ENCODE measurements around the gene KLF17.

The KLF17 gene

DNA sequence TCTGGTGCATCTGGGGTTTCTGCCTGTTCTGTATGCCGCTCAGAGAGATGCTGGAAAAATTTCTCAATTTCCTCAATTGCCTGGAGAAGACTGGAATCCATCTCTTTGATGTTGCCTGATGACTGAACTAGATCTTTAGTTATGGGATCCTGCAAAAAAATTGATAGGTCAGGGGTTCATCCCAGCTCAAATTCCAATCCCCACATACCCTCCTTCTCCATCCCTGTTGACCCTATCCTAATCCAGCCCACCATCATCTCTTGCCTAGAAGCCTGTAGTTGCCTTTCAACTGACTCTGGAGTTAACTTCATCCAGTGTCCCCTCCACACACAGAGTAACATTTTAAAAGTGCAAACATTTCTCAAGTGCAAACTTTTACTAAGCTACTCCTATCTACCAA lies 22.9 kb downstream of the KLF17 start, which contains the start of gene KLF18:
KLF18 (minus strand) TSS at position 101 of the 400 bp plus-strand sequence; CDS start at position 101, 0 bp downstream.
- TF ChIP-seq EP300 (IDR thresholded peaks at IDR 0.05; ENCODE audit: borderline replicate concordance) (no peak), CEBPB (IDR thresholded peaks at IDR 0.05) (no peak), CREB1 (IDR thresholded peaks at IDR 0.05; ENCODE audit: low read depth) (no peak), ZBTB7A (IDR thresholded peaks at IDR 0.05; ENCODE audit: low read depth) (no peak), USF1 (IDR thresholded peaks at IDR 0.05) (no peak), MAX (IDR thresholded peaks at IDR 0.05) (no peak), YY1 (IDR thresholded peaks at IDR 0.05; ENCODE audit: low read depth) (no peak), NFIC (IDR thresholded peaks at IDR 0.05) (no peak), TCF12 (IDR thresholded peaks at IDR 0.05; ENCODE audit: low read depth) (no peak), FOXM1 (IDR thresholded peaks at IDR 0.05; ENCODE audit: borderline replicate concordance, low read depth) (no peak), TEAD4 (IDR thresholded peaks at IDR 0.05) (no peak), RAD21 (IDR thresholded peaks at IDR 0.05; ENCODE audit: low read depth) (no peak), TAF1 (IDR thresholded peaks at IDR 0.05; ENCODE audit: low read depth) (no peak), EGR1 (IDR thresholded peaks at IDR 0.05) (no peak)
- TF ChIP-seq, protein P1, sequence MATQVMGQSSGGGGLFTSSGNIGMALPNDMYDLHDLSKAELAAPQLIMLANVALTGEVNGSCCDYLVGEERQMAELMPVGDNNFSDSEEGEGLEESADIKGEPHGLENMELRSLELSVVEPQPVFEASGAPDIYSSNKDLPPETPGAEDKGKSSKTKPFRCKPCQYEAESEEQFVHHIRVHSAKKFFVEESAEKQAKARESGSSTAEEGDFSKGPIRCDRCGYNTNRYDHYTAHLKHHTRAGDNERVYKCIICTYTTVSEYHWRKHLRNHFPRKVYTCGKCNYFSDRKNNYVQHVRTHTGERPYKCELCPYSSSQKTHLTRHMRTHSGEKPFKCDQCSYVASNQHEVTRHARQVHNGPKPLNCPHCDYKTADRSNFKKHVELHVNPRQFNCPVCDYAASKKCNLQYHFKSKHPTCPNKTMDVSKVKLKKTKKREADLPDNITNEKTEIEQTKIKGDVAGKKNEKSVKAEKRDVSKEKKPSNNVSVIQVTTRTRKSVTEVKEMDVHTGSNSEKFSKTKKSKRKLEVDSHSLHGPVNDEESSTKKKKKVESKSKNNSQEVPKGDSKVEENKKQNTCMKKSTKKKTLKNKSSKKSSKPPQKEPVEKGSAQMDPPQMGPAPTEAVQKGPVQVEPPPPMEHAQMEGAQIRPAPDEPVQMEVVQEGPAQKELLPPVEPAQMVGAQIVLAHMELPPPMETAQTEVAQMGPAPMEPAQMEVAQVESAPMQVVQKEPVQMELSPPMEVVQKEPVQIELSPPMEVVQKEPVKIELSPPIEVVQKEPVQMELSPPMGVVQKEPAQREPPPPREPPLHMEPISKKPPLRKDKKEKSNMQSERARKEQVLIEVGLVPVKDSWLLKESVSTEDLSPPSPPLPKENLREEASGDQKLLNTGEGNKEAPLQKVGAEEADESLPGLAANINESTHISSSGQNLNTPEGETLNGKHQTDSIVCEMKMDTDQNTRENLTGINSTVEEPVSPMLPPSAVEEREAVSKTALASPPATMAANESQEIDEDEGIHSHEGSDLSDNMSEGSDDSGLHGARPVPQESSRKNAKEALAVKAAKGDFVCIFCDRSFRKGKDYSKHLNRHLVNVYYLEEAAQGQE (IDR thresholded peaks at IDR 0.05; ENCODE audit: low read depth) = no peak

DNA sequence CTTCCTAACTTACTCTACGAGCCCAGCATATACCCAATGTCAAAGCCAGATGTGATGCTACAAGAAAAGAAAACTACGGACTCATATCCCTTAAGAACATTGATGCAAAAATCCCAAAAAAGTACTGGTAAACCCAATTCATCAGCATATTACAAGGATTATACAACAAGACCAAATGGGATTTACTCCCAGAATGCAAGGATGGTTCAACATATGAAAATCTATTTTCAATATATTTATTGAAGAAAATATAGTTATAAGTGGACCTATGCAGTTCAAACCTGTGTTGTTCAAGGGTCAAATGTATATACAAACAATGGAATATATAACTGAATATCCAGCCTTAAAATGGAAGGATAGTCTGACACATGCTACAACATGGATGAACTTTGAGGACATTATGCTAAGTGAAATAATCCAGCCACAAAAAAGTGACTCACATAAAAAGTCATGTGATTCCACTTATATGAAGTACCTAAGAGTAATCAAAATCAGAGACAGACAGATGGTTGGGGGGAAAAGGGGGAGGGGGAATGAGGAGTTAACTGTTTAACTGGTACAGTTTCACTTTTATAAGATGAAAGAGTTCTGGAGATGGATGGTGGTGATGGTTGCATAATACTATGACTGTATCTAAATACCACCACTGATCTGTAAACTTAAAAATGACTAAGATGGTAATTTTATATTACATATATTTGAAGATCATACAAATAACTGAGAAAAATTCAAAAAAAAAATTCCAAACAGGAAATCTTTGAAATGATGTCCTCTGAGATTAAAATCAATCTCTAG lies 26.5 kb downstream of the KLF17 start:
- no peak for TF ChIP-seq RAD21 (IDR thresholded peaks at IDR 0.05; ENCODE audit: low read depth)
- no peak for TF ChIP-seq TAF1 (IDR thresholded peaks at IDR 0.05; ENCODE audit: low read depth)
- TF ChIP-seq TCF12 (IDR thresholded peaks at IDR 0.05; ENCODE audit: low read depth) = no peak
- no peak for TF ChIP-seq EP300 (IDR thresholded peaks at IDR 0.05; ENCODE audit: borderline replicate concordance)
- no peak for TF ChIP-seq NFIC (IDR thresholded peaks at IDR 0.05)
- no peak for TF ChIP-seq CREB1 (IDR thresholded peaks at IDR 0.05; ENCODE audit: low read depth)
- no peak for TF ChIP-seq USF1 (IDR thresholded peaks at IDR 0.05)
- TF ChIP-seq EGR1 (IDR thresholded peaks at IDR 0.05) = no peak
- TF ChIP-seq, protein P1 (IDR thresholded peaks at IDR 0.05; ENCODE audit: low read depth) = no peak

DNA sequence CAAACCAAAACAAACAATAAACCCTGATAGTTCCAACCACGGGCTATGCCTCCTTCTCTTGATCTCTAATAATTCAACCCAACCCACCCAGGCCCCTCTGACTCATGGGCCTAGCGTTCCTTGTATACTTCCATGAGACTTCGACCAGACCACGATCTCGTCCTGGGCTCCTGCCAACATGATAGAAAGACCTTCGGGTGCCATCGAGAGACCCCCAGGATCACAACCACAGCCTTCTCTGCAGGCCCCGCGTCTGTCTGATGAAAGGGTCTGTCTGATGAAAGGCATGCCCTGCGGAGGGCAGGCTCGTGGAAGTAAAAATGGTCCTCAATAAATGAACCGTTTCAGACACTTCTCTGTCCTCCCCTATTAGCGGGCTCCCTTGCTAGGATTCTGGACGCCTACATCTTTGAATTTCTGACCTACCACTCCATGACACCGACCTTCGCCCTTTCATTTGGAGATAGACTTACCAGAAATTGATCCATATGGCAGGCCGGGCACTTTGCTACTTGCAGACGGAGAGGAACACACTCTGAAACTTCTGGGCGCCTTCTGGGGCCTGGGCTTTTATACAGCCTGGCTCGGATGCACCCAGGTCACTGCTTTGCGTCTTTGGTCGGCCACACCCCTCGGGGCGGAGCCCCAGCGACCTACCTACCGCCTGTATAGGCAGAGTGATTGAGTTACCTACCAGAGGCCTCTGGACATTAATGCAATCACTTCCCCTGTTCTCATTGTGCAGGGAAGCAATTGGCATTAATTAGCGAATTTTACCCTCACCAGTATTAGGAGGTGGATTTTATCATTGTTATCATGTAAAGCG lies 28.1 kb downstream of the KLF17 start:
- no peak for TF ChIP-seq USF1 (IDR thresholded peaks at IDR 0.05)
- TF ChIP-seq EGR1 (IDR thresholded peaks at IDR 0.05) = no peak
- no peak for TF ChIP-seq EP300 (IDR thresholded peaks at IDR 0.05; ENCODE audit: borderline replicate concordance)
- no peak for TF ChIP-seq ZBTB7A (IDR thresholded peaks at IDR 0.05; ENCODE audit: low read depth)
- no peak for TF ChIP-seq YY1 (IDR thresholded peaks at IDR 0.05; ENCODE audit: low read depth)
- TF ChIP-seq, protein P1 (IDR thresholded peaks at IDR 0.05; ENCODE audit: low read depth) = no peak
- TF ChIP-seq MAX (IDR thresholded peaks at IDR 0.05) = no peak
- no peak for TF ChIP-seq CEBPB (IDR thresholded peaks at IDR 0.05)
- no peak for TF ChIP-seq FOXM1 (IDR thresholded peaks at IDR 0.05; ENCODE audit: borderline replicate concordance, low read depth)
- no peak for TF ChIP-seq RAD21 (IDR thresholded peaks at IDR 0.05; ENCODE audit: low read depth)
- no peak for TF ChIP-seq NFIC (IDR thresholded peaks at IDR 0.05)
- TF ChIP-seq TCF12 (IDR thresholded peaks at IDR 0.05; ENCODE audit: low read depth) = no peak
- TF ChIP-seq CREB1 (IDR thresholded peaks at IDR 0.05; ENCODE audit: low read depth) = no peak
- no peak for TF ChIP-seq TEAD4 (IDR thresholded peaks at IDR 0.05)
- TF ChIP-seq TAF1 (IDR thresholded peaks at IDR 0.05; ENCODE audit: low read depth) = no peak
